GM12872 (cell line): ENCODE measurements around the gene ZNF343.

Experiments used
- CTCF ChIP-seq: IDR thresholded peaks from 3 replicates; pipeline ENCODE4 v1.5.1; 2011; ENCODE audit warnings: low read depth, mild to moderate bottlenecking, low read length, moderate library complexity; ENCODE audit not compliant: insufficient read depth

ZNF343 gene

GRCh38 chr20:2518096-2518495 is 9.4 kb upstream of the ZNF343 start:
- TF ChIP-seq CTCF: no peak

- no peak for TF ChIP-seq CTCF
Observed at GRCh38 chr20:2516399-2516798, 7.7 kb upstream of the ZNF343 start.

GRCh38 chr20:2515203-2515602 is 6.5 kb upstream of the ZNF343 start:
- no peak for TF ChIP-seq CTCF

- TF ChIP-seq CTCF: no peak
Observed at GRCh38 chr20:2509794-2510193, 1.1 kb upstream of the ZNF343 start.

- TF ChIP-seq CTCF: no peak
Observed at GRCh38 chr20:2509468-2509781, 710 bp upstream of the ZNF343 start.

GRCh38 chr20:2507875-2508630 is 662 bp downstream of the ZNF343 start:
- TF ChIP-seq CTCF: no peak

- no peak for TF ChIP-seq CTCF
Observed at GRCh38 chr20:2507464-2507863, 1.3 kb downstream of the ZNF343 start.
